ENCODE measurements around the gene RSPRY1. TPM values are rescaled to one million over a fixed set of nuclear protein-coding genes. Genes with fewer than 3 reads are reported as not detected.

RSPRY1 gene
- total RNA-seq, 1 donor from 2014 or later, result 38.9 TPM

DNA sequence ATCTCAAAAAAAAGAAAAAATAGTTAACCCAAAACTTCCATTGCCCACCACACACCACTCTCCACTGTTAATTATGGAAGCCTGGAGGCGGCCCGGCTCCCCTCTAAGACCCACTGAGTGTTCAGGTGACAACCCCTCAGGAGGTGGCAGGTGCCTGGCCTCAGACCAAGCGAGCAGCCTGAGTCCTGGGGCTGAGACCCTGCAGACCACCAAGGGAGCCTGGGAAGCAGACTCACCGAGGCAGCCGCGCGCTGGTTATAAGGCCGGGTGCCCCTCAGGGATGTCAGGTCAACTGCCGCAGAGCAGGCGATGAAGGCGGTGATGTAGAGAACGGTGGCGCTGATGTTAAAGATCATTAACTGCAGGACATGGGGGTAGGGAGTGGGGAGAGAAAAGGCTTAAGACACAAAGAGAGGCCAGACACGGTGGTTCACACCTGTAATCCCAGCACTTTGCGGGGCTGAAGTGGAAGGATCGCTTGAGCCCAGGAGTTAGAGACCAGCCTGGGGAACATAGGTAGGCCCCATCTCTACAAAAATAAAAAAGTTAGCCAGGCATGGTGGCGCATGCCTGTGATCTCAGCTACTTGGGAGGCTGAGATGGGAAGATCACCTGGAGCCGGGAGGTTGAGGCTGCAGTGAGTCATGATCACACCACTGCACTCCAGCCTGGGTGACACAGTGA lies 72.2 kb downstream of the RSPRY1 start:
- TF ChIP-seq, protein P1, sequence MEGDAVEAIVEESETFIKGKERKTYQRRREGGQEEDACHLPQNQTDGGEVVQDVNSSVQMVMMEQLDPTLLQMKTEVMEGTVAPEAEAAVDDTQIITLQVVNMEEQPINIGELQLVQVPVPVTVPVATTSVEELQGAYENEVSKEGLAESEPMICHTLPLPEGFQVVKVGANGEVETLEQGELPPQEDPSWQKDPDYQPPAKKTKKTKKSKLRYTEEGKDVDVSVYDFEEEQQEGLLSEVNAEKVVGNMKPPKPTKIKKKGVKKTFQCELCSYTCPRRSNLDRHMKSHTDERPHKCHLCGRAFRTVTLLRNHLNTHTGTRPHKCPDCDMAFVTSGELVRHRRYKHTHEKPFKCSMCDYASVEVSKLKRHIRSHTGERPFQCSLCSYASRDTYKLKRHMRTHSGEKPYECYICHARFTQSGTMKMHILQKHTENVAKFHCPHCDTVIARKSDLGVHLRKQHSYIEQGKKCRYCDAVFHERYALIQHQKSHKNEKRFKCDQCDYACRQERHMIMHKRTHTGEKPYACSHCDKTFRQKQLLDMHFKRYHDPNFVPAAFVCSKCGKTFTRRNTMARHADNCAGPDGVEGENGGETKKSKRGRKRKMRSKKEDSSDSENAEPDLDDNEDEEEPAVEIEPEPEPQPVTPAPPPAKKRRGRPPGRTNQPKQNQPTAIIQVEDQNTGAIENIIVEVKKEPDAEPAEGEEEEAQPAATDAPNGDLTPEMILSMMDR (IDR thresholded peaks at IDR 0.05), result no peak
- peak; percentile 70 for DNase-seq (ENCODE audit: low spot score)
- Mint-ChIP-seq H3K4me1 (ENCODE audit: low read depth) (peaks cover 11% of the 10 kb centered on the region), H3K27ac (ENCODE audit: unreplicated experiment) (no peak overlapping the region), H3K36me3 (ENCODE audit: low read depth) (no peaks in the 10 kb centered on the region), H3K4me3 (ENCODE audit: unreplicated experiment) (no peak overlapping the region), H3K9me3 (ENCODE audit: low read depth) (no peaks in the 10 kb centered on the region), H3K27me3 (ENCODE audit: low read depth) (no peaks in the 10 kb centered on the region)

DNA sequence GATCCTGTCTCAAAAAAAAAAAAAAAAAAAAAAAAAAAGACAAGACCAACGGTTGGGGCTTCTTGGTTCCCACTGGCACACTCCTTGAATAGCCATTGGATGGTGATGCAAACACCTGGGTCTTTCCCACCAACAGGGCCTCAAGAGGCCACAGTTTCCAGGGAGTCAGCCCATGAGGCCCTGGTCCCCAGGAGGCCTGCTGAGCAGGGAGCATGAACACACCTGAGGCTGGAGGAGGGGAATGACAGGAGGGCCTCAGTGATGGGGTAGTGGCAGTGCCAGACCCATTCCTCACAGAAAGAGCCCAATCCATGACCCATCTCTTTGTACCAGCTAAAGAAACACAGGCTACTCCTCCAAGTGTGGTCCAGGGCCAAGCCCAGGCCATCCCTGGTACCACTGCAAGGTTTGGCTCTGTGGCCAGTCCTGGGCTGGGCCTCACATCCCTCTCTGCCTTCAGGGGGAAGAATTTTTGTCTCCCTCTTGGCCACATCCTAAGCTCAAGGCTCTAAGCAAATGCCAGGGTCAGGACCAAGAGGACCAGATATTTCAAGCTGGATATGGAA lies 72.9 kb downstream of the RSPRY1 start:
- H3K4me1 Mint-ChIP-seq (ENCODE audit: low read depth), result peaks cover 11% of the 10 kb centered on the region
- H3K9me3 Mint-ChIP-seq (ENCODE audit: low read depth), result no peaks in the 10 kb centered on the region
- TF ChIP-seq, protein P1 (IDR thresholded peaks at IDR 0.05), result no peak
- no peak overlapping the region for H3K27ac Mint-ChIP-seq (ENCODE audit: unreplicated experiment)
- peak; percentile 49 for DNase-seq (ENCODE audit: low spot score)
- H3K27me3 Mint-ChIP-seq (ENCODE audit: low read depth), result no peaks in the 10 kb centered on the region
- H3K4me3 Mint-ChIP-seq (ENCODE audit: unreplicated experiment), result no peak overlapping the region
- no peaks in the 10 kb centered on the region for H3K36me3 Mint-ChIP-seq (ENCODE audit: low read depth)

DNA sequence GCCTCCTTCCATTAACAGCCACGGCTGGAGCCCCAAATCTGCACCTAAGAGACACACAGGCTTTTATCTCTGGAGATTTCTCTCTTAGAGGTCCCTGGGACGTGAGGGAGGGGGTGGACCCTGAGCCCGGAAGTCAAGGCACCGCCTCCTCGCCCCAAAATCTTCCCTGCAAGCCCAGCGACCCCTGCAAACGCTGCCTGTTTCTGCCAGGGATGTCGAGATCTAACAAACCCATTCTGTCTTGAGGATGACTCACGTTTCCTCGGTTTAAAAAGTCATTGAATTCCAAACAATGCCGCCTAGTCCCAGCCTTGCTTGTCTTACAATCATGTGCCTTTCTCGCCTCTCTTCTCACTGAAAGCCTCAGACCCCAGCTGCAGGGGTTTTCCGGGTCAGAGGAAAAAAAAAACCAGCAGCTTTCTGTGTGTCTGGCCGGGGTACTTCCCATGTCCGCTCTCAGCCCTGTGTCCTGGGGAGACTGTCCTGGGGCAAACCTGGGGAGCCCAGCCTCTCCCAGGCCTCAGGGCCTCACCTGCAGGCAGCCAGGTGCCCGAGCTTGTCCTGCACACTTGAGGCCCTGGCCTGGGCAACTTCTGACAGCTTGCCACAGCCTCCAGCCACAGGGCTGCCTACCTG lies 74.3 kb downstream of the RSPRY1 start:
- Mint-ChIP-seq H3K27ac (ENCODE audit: unreplicated experiment) (peak overlapping the region; percentile 83), H3K4me3 (ENCODE audit: unreplicated experiment) (peak overlapping the region; percentile 41), H3K9me3 (ENCODE audit: low read depth) (no peaks in the 10 kb centered on the region), H3K4me1 (ENCODE audit: low read depth) (peaks cover 11% of the 10 kb centered on the region), H3K27me3 (ENCODE audit: low read depth) (no peaks in the 10 kb centered on the region), H3K36me3 (ENCODE audit: low read depth) (no peaks in the 10 kb centered on the region)
- peak; percentile 65 for DNase-seq (ENCODE audit: low spot score)
- TF ChIP-seq, protein P1 (IDR thresholded peaks at IDR 0.05), result no peak

DNA sequence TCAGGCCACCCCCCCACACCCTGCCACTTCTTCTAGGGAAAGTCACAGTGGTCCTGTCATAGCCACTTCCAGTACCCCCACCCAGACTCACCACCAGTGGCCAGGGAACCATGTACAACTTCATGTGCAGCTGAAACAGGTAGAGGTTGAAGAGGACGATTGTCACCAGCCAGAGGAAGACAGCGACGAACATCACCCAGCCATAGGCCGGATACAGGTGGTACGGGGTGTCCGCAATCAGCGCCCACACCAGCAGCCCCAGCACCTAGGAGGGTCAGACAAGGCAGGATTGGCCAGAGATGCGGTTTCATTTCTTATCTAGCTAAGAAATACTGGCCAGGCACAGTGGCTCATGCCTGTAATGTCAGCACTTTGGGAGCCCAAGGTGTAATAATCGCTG lies 75.7 kb downstream of the RSPRY1 start:
- Mint-ChIP-seq H3K27me3 (ENCODE audit: low read depth) (no peaks in the 10 kb centered on the region), H3K36me3 (ENCODE audit: low read depth) (no peaks in the 10 kb centered on the region), H3K4me3 (ENCODE audit: unreplicated experiment) (no peak overlapping the region), H3K4me1 (ENCODE audit: low read depth) (peaks cover 11% of the 10 kb centered on the region), H3K27ac (ENCODE audit: unreplicated experiment) (no peak overlapping the region), H3K9me3 (ENCODE audit: low read depth) (no peaks in the 10 kb centered on the region)
- DNase-seq (ENCODE audit: low spot score), result peak; percentile 38
- TF ChIP-seq, protein P1 (IDR thresholded peaks at IDR 0.05), result no peak

DNA sequence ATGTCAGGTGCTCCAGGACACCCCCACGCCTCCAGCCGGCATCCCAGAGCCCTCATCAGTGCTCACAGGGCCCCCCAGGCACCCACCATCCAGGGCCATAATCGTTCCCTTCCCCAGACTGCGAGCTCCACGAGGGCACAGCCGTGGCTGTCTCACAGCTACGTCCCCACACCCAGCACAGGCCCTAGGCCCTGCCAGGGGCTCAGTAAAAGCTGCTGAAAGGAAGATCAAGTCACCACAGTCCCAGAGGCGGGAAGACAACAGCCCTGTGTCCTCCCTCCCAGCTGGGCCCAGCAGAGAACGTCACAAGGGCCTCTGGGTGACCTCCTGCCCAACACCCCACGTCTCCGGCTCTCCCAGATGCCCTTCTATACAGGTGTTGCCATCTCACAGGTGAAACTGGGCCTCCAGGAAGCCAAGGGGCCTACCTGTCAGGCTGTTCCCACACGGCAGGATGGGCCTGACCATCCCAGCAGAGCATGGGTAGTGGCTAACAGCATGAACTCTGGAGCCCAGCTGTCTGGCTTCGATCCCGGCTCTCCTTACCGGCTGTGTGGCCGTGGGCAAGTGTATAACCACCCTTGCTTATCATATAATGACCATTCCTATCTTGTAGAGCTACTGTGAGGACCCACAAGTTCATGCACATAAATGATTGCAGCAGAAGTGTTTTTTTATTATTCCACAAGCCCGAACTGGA lies 76.9 kb downstream of the RSPRY1 start:
- Mint-ChIP-seq H3K4me1 (ENCODE audit: low read depth) (peaks cover 11% of the 10 kb centered on the region), H3K27me3 (ENCODE audit: low read depth) (no peaks in the 10 kb centered on the region), H3K9me3 (ENCODE audit: low read depth) (no peaks in the 10 kb centered on the region), H3K36me3 (ENCODE audit: low read depth) (no peaks in the 10 kb centered on the region), H3K27ac (ENCODE audit: unreplicated experiment) (no peak overlapping the region), H3K4me3 (ENCODE audit: unreplicated experiment) (no peak overlapping the region)
- TF ChIP-seq, protein P1 (IDR thresholded peaks at IDR 0.05), result no peak
- DNase-seq (ENCODE audit: low spot score), result peak; percentile 62

Measured in chondrocyte (in vitro differentiated cells).